ENCODE data around the gene THSD7A. TPM values are rescaled to one million over a fixed set of nuclear protein-coding genes. Genes with fewer than 3 reads are reported as not detected.

The THSD7A gene
- total and polyA plus RNA-seq, 2 of the 8 experiments (the other 6 are each of a cell fraction or from before 2014, with no cell fraction given): 0.44 to 1.2 TPM

GRCh38 chr7:11369696-11370095 lies 462.3 kb downstream of the THSD7A start:
- H3K9ac ChIP-seq (replicated peaks in 1 of 4; ENCODE audit: extremely low read depth in 1 of 4, low read depth in 3 of 4, low read length in 3 of 4): no peak overlapping the region
- H2BK12ac ChIP-seq (ENCODE audit: low read depth, low read length): no peak overlapping the region
- H4K20me1 ChIP-seq (replicated peaks in 1 of 2; ENCODE audit: control insufficient read depth in 1 of 2, insufficient read depth in 2 of 2, low read length in 2 of 2): no peaks in the 10 kb centered on the region
- CTCF ChIA-PET (ENCODE audit: partially characterized antibody): interaction anchor here (1.1 kb wide), 1 partner anchor 15 kb away, joined by 3 read pairs; no protein-coding TSS in a partner anchor
- H2AK5ac ChIP-seq (ENCODE audit: low read depth, low read length): no peak overlapping the region
- no peak overlapping the region for H3K14ac ChIP-seq (ENCODE audit: insufficient read length)
- no peak overlapping the region for H3K4me3 ChIP-seq (ENCODE audit: extremely low read depth in 1 of 4, insufficient read depth in 2 of 4, low read depth in 3 of 4, low read length in 4 of 4)
- H2BK120ac ChIP-seq (replicated peaks; ENCODE audit: low read depth, low read length): no peak overlapping the region
- 100% methylated on average over 1 of the region's 1 CpG; no CpG with 5 or more reads in 1 of the 2 experiments for WGBS, 2 experiments (ENCODE audit: extremely low coverage in 1 of 2, insufficient coverage in 1 of 2, insufficient read length in 1 of 2, insufficient replicate concordance in 2 of 2, low coverage in 1 of 2, low lambda C conversion rate in 2 of 2, missing lambda C conversion rate in 1 of 2)
- FAIRE-seq: no peak
- no peak overlapping the region for H2BK5ac ChIP-seq (ENCODE audit: low read depth, low read length)
- DNase-seq (ENCODE audit: low read depth in 1 of 2, low spot score in 2 of 2): no peak
- no peak overlapping the region for H2AFZ ChIP-seq (ENCODE audit: low read length)
- H3K4ac ChIP-seq (replicated peaks; ENCODE audit: insufficient read length, low read depth, low read length): no peak overlapping the region
- no peak overlapping the region for H4K91ac ChIP-seq (replicated peaks; ENCODE audit: insufficient read length, low read length)
- no peaks in the 10 kb centered on the region for H3K79me2 ChIP-seq (ENCODE audit: control insufficient read depth in 1 of 2, insufficient read depth in 2 of 2, low read length in 2 of 2)
- H4K8ac ChIP-seq (ENCODE audit: extremely low read depth, insufficient read depth, low read length): no peak overlapping the region
- H4K5ac ChIP-seq (ENCODE audit: insufficient read length, low read depth, low read length): no peak overlapping the region
- no peak overlapping the region for H3K23ac ChIP-seq (ENCODE audit: insufficient read length)
- peaks cover 0 to 3% (median 0%) of the 10 kb centered on the region in 4 experiments; a peak in 1 of 7 replicates for H3K4me1 ChIP-seq (replicated peaks in 1 of 4; ENCODE audit: control insufficient read depth in 3 of 4, insufficient read depth in 4 of 4, low read length in 3 of 4)
- POLR2A ChIA-PET (ENCODE audit: partially characterized antibody): no interaction called here
- no peak overlapping the region for H3K56ac ChIP-seq (replicated peaks; ENCODE audit: insufficient read length, low read depth, low read length)
- H3K79me1 ChIP-seq (ENCODE audit: low read depth, low read length): no peaks in the 10 kb centered on the region
- H3K23me2 ChIP-seq (ENCODE audit: low read depth, low read length): no peaks in the 10 kb centered on the region
- H3K9me3 ChIP-seq (ENCODE audit: insufficient read depth in 2 of 2, low read depth in 1 of 2, low read length in 1 of 2): no peaks in the 10 kb centered on the region
- TF ChIP-seq NRF1 (IDR thresholded peaks at IDR 0.05; ENCODE audit: low read depth, low read length) (no peak), TBP (IDR thresholded peaks at IDR 0.05; ENCODE audit: low read depth, low read length) (no peak), SIN3A (conservative IDR thresholded peaks at IDR 0.05 in 1 of 2, IDR thresholded peaks at IDR 0.05 in 1 of 2; ENCODE audit: low read depth in 1 of 2, low read length in 2 of 2) (no peak), ZNF274 (IDR thresholded peaks at IDR 0.05; ENCODE audit: borderline replicate concordance, extremely low read depth, low read length) (no peak), E2F6 (IDR thresholded peaks at IDR 0.05) (no peak), YY1 (IDR thresholded peaks at IDR 0.05; ENCODE audit: low read depth, low read length) (no peak), MAFK (IDR thresholded peaks at IDR 0.05; ENCODE audit: low read depth, low read length) (no peak), BCL11A (IDR thresholded peaks at IDR 0.05; ENCODE audit: low read depth in 2 of 2, low read length in 2 of 2) (no peak), TCF12 (IDR thresholded peaks at IDR 0.05; ENCODE audit: low read depth, low read length) (no peak)
- no peak overlapping the region for H2BK15ac ChIP-seq (ENCODE audit: low read length)
- no peaks in the 10 kb centered on the region for H3K27me3 ChIP-seq (replicated peaks in 1 of 4; ENCODE audit: control insufficient read depth in 3 of 4, extremely low read depth in 1 of 4, insufficient read depth in 3 of 4, low read length in 3 of 4)
- H3K4me2 ChIP-seq (ENCODE audit: insufficient read depth in 1 of 2, low read depth in 2 of 2, low read length in 2 of 2): no peak overlapping the region
- H2BK20ac ChIP-seq (ENCODE audit: low read length): no peak overlapping the region
- no peak overlapping the region for H3K27ac ChIP-seq (ENCODE audit: low read depth, low read length)
- no peaks in the 10 kb centered on the region for H3K36me3 ChIP-seq (ENCODE audit: control insufficient read depth in 2 of 4, insufficient read depth in 4 of 4, low read length in 3 of 4)
- no peak overlapping the region for H3K18ac ChIP-seq (ENCODE audit: extremely low read depth, low read length)

Data from H1 (cell line).